H1 (cell line): ENCODE measurements around the gene HAS3. TPM values are rescaled to one million over a fixed set of nuclear protein-coding genes. Genes with fewer than 3 reads are reported as not detected.

ENCODE experiments used
- CTCF ChIA-PET: fragments of 300-600 bp; sonication (Branson Sonifier 250); formaldehyde crosslinking; loops from one replicate; lab custom pipeline; 2021; ENCODE audit not compliant: partially characterized antibody; lab: Charles Lee
- POLR2A ChIA-PET: fragments of 300-600 bp; sonication (Branson Sonifier 250); formaldehyde crosslinking; loops from one replicate; lab custom pipeline; 2021; ENCODE audit warnings: inconsistent platforms; ENCODE audit not compliant: partially characterized antibody; lab: Charles Lee
- DNase-seq, 2 experiments: peaks; one replicate each; pipeline versions ENCODE4 v3.0.0 to v3.0.0-alpha.2; 2010 to 2022; ENCODE audit warnings: low spot score in 2 of 2, low read depth in 1 of 2, mixed read lengths in 1 of 2
- FAIRE-seq: peaks from 2 replicates; lab custom pipeline; 2011; peaks lifted over from hg19 to GRCh38; lab: Jason Lieb, UNC
- H2AFZ ChIP-seq: 2 replicates; pipeline ENCODE4 v1.8.1; 2012; ENCODE audit warnings: low read length, inconsistent platforms
- H2AK5ac ChIP-seq: 2 replicates; pipeline ENCODE4 v1.6.1; 2013; ENCODE audit warnings: low read depth, low read length
- H2BK120ac ChIP-seq: replicated peaks from 2 replicates; pipeline ENCODE3; 2013; ENCODE audit warnings: low read depth, low read length, inconsistent platforms
- H2BK12ac ChIP-seq: 2 replicates; pipeline ENCODE4 v1.6.1; 2013; ENCODE audit warnings: low read depth, low read length
- H2BK15ac ChIP-seq: 2 replicates; pipeline ENCODE4 v1.6.1; 2013; ENCODE audit warnings: low read length
- H2BK20ac ChIP-seq: 2 replicates; pipeline ENCODE4 v1.6.1; 2013; ENCODE audit warnings: low read length
- H2BK5ac ChIP-seq: 2 replicates; pipeline ENCODE4 v1.6.1; 2013; ENCODE audit warnings: low read depth, low read length
- H3K14ac ChIP-seq: 2 replicates; pipeline ENCODE4 v1.6.1; 2013; ENCODE audit warnings: inconsistent platforms; ENCODE audit not compliant: insufficient read length
- H3K18ac ChIP-seq: 2 replicates; pipeline ENCODE4 v1.6.1; 2013; ENCODE audit warnings: low read length; ENCODE audit errors: extremely low read depth
- H3K23ac ChIP-seq: 2 replicates; pipeline ENCODE4 v1.6.1; 2013; ENCODE audit warnings: inconsistent platforms; ENCODE audit not compliant: insufficient read length
- H3K23me2 ChIP-seq: 2 replicates; pipeline ENCODE4 v1.6.1; 2013; ENCODE audit warnings: low read depth, low read length
- H3K27ac ChIP-seq: 2 replicates; pipeline ENCODE4 v1.6.1; 2011; ENCODE audit warnings: low read depth, low read length, inconsistent platforms
- H3K27me3 ChIP-seq, 4 experiments: replicated peaks in 1 of 4; 1 replicate in 1 of 4; 2 replicates in 3 of 4; pipeline versions ENCODE4 v1.6.1 to v1.8.1; 2011 to 2013; ENCODE audit warnings: low read length in 3 of 4, mild to moderate bottlenecking in 3 of 4, inconsistent platforms in 2 of 4, mixed read lengths in 2 of 4, moderate library complexity in 1 of 4; ENCODE audit not compliant: control insufficient read depth in 3 of 4, insufficient read depth in 3 of 4; ENCODE audit errors: extremely low read depth in 1 of 4
- H3K36me3 ChIP-seq, 4 experiments: 2 replicates each; pipeline versions ENCODE4 v1.6.1 to v1.8.1; 2011 to 2013; ENCODE audit warnings: mild to moderate bottlenecking in 4 of 4, low read length in 3 of 4, moderate library complexity in 2 of 4, control low read depth in 1 of 4, inconsistent platforms in 1 of 4; ENCODE audit not compliant: insufficient read depth in 4 of 4, control insufficient read depth in 2 of 4
- H3K4ac ChIP-seq: replicated peaks from 2 replicates; pipeline ENCODE3; 2013; ENCODE audit warnings: low read length, low read depth, mixed read lengths, inconsistent platforms; ENCODE audit not compliant: insufficient read length
- H3K4me1 ChIP-seq, 4 experiments: replicated peaks in 1 of 4; 1 replicate in 1 of 4; 2 replicates in 3 of 4; pipeline versions ENCODE4 v1.6.1 to v1.8.1; 2011 to 2013; ENCODE audit warnings: low read length in 3 of 4, inconsistent platforms in 2 of 4, mixed read lengths in 1 of 4; ENCODE audit not compliant: insufficient read depth in 4 of 4, control insufficient read depth in 3 of 4
- H3K4me2 ChIP-seq, 2 experiments: 2 replicates each; pipeline versions ENCODE4 v1.6.1 to v1.8.1; 2011 to 2013; ENCODE audit warnings: low read depth in 2 of 2, low read length in 2 of 2, control low read depth in 1 of 2, inconsistent platforms in 1 of 2, mild to moderate bottlenecking in 1 of 2; ENCODE audit not compliant: insufficient read depth in 1 of 2
- H3K4me3 ChIP-seq, 4 experiments: fragments of 200-600, 300-600 bp in 1 of 4; sonication (generic), shearing (Covaris generic), sonication (Bioruptor Twin) in 1 of 4; 2 replicates each; pipeline versions ENCODE4 v1.5.1 to v1.8.1; 2011 to 2016; ENCODE audit warnings: low read length in 4 of 4, low read depth in 3 of 4, control low read depth in 2 of 4, inconsistent platforms in 2 of 4, mild to moderate bottlenecking in 2 of 4, mixed read lengths in 1 of 4, moderate library complexity in 1 of 4; ENCODE audit not compliant: insufficient read depth in 2 of 4; ENCODE audit errors: extremely low read depth in 1 of 4
- H3K56ac ChIP-seq: replicated peaks from 2 replicates; pipeline ENCODE3; 2013; ENCODE audit warnings: low read depth, mild to moderate bottlenecking, mixed read lengths, low read length, inconsistent platforms; ENCODE audit not compliant: insufficient read length
- H3K79me1 ChIP-seq: 2 replicates; pipeline ENCODE4 v1.6.1; 2013; ENCODE audit warnings: low read depth, low read length, control low read depth
- H3K79me2 ChIP-seq, 2 experiments: 2 replicates each; pipeline versions ENCODE4 v1.6.1 to v1.8.1; 2012 to 2013; ENCODE audit warnings: low read length in 2 of 2, mild to moderate bottlenecking in 2 of 2, inconsistent platforms in 1 of 2; ENCODE audit not compliant: insufficient read depth in 2 of 2, control insufficient read depth in 1 of 2
- H3K9ac ChIP-seq, 4 experiments: replicated peaks in 1 of 4; 1 replicate in 1 of 4; 2 replicates in 3 of 4; pipeline versions ENCODE4 v1.6.1 to v1.8.1; 2011 to 2013; ENCODE audit warnings: low read depth in 3 of 4, low read length in 3 of 4, control low read depth in 2 of 4, mild to moderate bottlenecking in 2 of 4, moderate library complexity in 2 of 4, inconsistent platforms in 1 of 4; ENCODE audit errors: extremely low read depth in 1 of 4
- H3K9me3 ChIP-seq, 2 experiments: 2 replicates each; pipeline versions ENCODE4 v1.6.1 to v1.8.1; 2012 to 2013; ENCODE audit warnings: mild to moderate bottlenecking in 2 of 2, moderate library complexity in 2 of 2, control low read depth in 1 of 2, inconsistent platforms in 1 of 2, low read depth in 1 of 2, low read length in 1 of 2, mixed read lengths in 1 of 2; ENCODE audit not compliant: insufficient read depth in 2 of 2
- H4K20me1 ChIP-seq, 2 experiments: replicated peaks in 1 of 2; 2 replicates each; pipeline versions ENCODE3 to v1.8.1; 2011 to 2013; ENCODE audit warnings: inconsistent platforms in 2 of 2, low read length in 2 of 2, mild to moderate bottlenecking in 1 of 2; ENCODE audit not compliant: insufficient read depth in 2 of 2, control insufficient read depth in 1 of 2
- H4K5ac ChIP-seq: 2 replicates; pipeline ENCODE4 v1.6.1; 2013; ENCODE audit warnings: low read length, low read depth, mixed read lengths, inconsistent platforms; ENCODE audit not compliant: insufficient read length
- H4K8ac ChIP-seq: 2 replicates; pipeline ENCODE4 v1.8.0; 2013; ENCODE audit warnings: mild to moderate bottlenecking, moderate library complexity, low read length, inconsistent platforms; ENCODE audit not compliant: insufficient read depth; ENCODE audit errors: extremely low read depth
- H4K91ac ChIP-seq: replicated peaks from 2 replicates; pipeline ENCODE3; 2013; ENCODE audit warnings: low read length, mixed read lengths, inconsistent platforms; ENCODE audit not compliant: insufficient read length
- BACH1 ChIP-seq: IDR thresholded peaks from 2 replicates; pipeline ENCODE4 v1.6.1; 2012; ENCODE audit warnings: low read length, improper control_type of control experiment
- CEBPB ChIP-seq: IDR thresholded peaks from 2 replicates; pipeline ENCODE4 v1.6.1; 2012; ENCODE audit warnings: low read depth, low read length
- EP300 ChIP-seq, 2 experiments: IDR thresholded peaks; 1 replicate in 1 of 2; 2 replicates in 1 of 2; pipeline ENCODE4 v1.6.1; 2011 to 2012; ENCODE audit warnings: low read depth in 2 of 2, low read length in 2 of 2, mild to moderate bottlenecking in 2 of 2, borderline replicate concordance in 1 of 2, inconsistent platforms in 1 of 2, moderate library complexity in 1 of 2
- PHF8 ChIP-seq: fragments of 200-600 bp; sonication (generic); conservative IDR thresholded peaks from 2 replicates; pipeline ENCODE4 v1.7.1; 2012; ENCODE audit warnings: low read depth, mild to moderate bottlenecking, inconsistent platforms, low read length, moderate library complexity
- RBBP5 ChIP-seq: IDR thresholded peaks from 2 replicates; pipeline ENCODE4 v1.7.1; 2012; ENCODE audit warnings: low read depth, mild to moderate bottlenecking, inconsistent platforms, low read length, moderate library complexity, borderline replicate concordance
- WGBS, 2 experiments: shearing (Covaris generic) in 1 of 2; methylation state at CpG; one replicate each; pipeline versions ENCODE4 v1.1.6 to v1.1.7; 2013 to 2015; ENCODE audit warnings: low lambda C conversion rate in 2 of 2, mixed read lengths in 2 of 2, inconsistent platforms in 1 of 2, low coverage in 1 of 2, missing lambda C conversion rate in 1 of 2; ENCODE audit not compliant: insufficient replicate concordance in 2 of 2, insufficient coverage in 1 of 2, insufficient read length in 1 of 2; ENCODE audit errors: extremely low coverage in 1 of 2, missing lambda C conversion rate in 1 of 2; 5-methylcytosine and 5-hydroxymethylcytosine counted together
- polyA plus RNA-seq, 7 experiments: library from polyadenylated mRNA; depleted of rRNA in 3 of 7; stranded (reverse) in 5 of 7; unstranded in 2 of 7; fragments of >200 nt in 5 of 7; fragments of 200-250 nt in 2 of 7; gene quantifications; 1 replicate in 5 of 7; 2 replicates in 1 of 7; 4 replicates in 1 of 7; pipeline versions ENCODE4 v1.2.1 to v1.2.3, GENCODE V29; 2011 to 2013; ENCODE audit warnings: missing spikeins in 2 of 7, mixed read lengths in 2 of 7
- total RNA-seq: library from RNA; stranded (reverse); fragmentation: NEBNext Ultra II Directional; extraction: Animal tissue kit (Norgen Biotek cat#: 25700); gene quantifications from 2 replicates; pipeline ENCODE4 v1.2.1, GENCODE V29; 2021

The HAS3 gene
- total and polyA plus RNA-seq, 2 of the 8 experiments (the other 6 are each of a cell fraction or from before 2014, with no cell fraction given), result 32.1 to 69.6 TPM

GRCh38 chr16:69138608-69139007 lies 33.2 kb downstream of the HAS3 start:
- H3K4me2 ChIP-seq, result no peak overlapping the region
- H3K23me2 ChIP-seq, result no peaks in the 10 kb centered on the region
- no peak overlapping the region for H3K4ac ChIP-seq
- no peaks in the 10 kb centered on the region for H3K9me3 ChIP-seq
- H2BK15ac ChIP-seq, result no peak overlapping the region
- no peak overlapping the region for H2BK120ac ChIP-seq
- no peak overlapping the region for H3K56ac ChIP-seq
- no peak overlapping the region for H2BK20ac ChIP-seq
- no peak overlapping the region for H3K14ac ChIP-seq
- no peak overlapping the region for H3K4me3 ChIP-seq
- WGBS, 2 experiments, result 90% methylated on average over 2 of the region's 2 CpGs; no CpG with 5 or more reads in 1 of the 2 experiments
- no peak overlapping the region for H2BK12ac ChIP-seq
- H3K36me3 ChIP-seq, result peaks cover 27 to 74% (median 58%) of the 10 kb centered on the region in 4 experiments
- no peak for FAIRE-seq
- H3K18ac ChIP-seq, result no peak overlapping the region
- no peak overlapping the region for H4K91ac ChIP-seq
- H4K8ac ChIP-seq, result no peak overlapping the region
- no peak overlapping the region for H3K9ac ChIP-seq
- H3K27me3 ChIP-seq, result no peaks in the 10 kb centered on the region
- no peak for DNase-seq
- H3K23ac ChIP-seq, result no peak overlapping the region
- CTCF ChIA-PET, result interaction anchor here (1.5 kb wide), 1 partner anchor 26 kb away, joined by 4 read pairs; no protein-coding TSS in a partner anchor
- no peak overlapping the region for H2BK5ac ChIP-seq
- POLR2A ChIA-PET, result no interaction called here
- no peaks in the 10 kb centered on the region; the same call in 1 of the 2 replicates for H3K79me1 ChIP-seq
- H2AK5ac ChIP-seq, result no peak overlapping the region
- TF ChIP-seq PHF8 (no peak), RBBP5 (no peak), BACH1 (no peak), EP300 (IDR thresholded peaks at IDR 0.05; ENCODE audit: borderline replicate concordance in 1 of 2, low read depth in 2 of 2, low read length in 2 of 2) (no peak), CEBPB (no peak)
- H3K79me2 ChIP-seq, result peaks cover 12 to 46% of the 10 kb centered on the region in 2 experiments
- H3K27ac ChIP-seq, result no peak overlapping the region
- H3K4me1 ChIP-seq, result peaks cover 0 to 5% (median 2%) of the 10 kb centered on the region in 4 experiments; a peak in 5 of 7 replicates
- H4K20me1 ChIP-seq, result peaks cover 8 to 10% of the 10 kb centered on the region in 2 experiments
- H4K5ac ChIP-seq, result no peak overlapping the region
- no peak overlapping the region for H2AFZ ChIP-seq
